K562 (cell line): ENCODE data around the gene SLC6A6. TPM values are rescaled to one million over a fixed set of nuclear protein-coding genes. Genes with fewer than 3 reads are reported as not detected.

Experiments used
- ATAC-seq: fragments of 200-7000 bp; cut with Tn5 transposase; 3 replicates; pipeline ENCODE4 v1.9.1; 2020; ENCODE audit warnings: moderate library complexity
- BruUV-seq: library from RNA; stranded (reverse); fragments of 400-500 nt; replicated peaks from 2 replicates; lab custom pipeline; 2021; lab: Mats Ljungman, UMichigan
- CTCF ChIA-PET: fragments of 300-600 bp; formaldehyde crosslinking; extraction: SDS; loops from one replicate; lab custom pipeline; 2021; ENCODE audit warnings: low intra/inter-chr PET ratio; lab: Yijun Ruan, JAX
- POLR2A ChIA-PET: fragments of 300-600, 350-650 bp; sonication (Branson Sonifier 250); formaldehyde crosslinking; extraction: SDS; loops from one replicate; lab custom pipeline; 2021; ENCODE audit warnings: antibody characterized with exemption, inconsistent platforms; lab: Yijun Ruan, JAX
- DNase-seq, 4 experiments: peaks; one replicate each; pipeline versions ENCODE4 v3.0.0 to v3.0.0-alpha.2; 2011 to 2018; ENCODE audit warnings: low spot score in 3 of 4, mixed read lengths in 3 of 4; ENCODE audit errors: extremely low read depth in 1 of 4
- FAIRE-seq: peaks from 2 replicates; lab custom pipeline; 2011; peaks lifted over from hg19 to GRCh38; lab: Jason Lieb, UNC
- H2AFZ ChIP-seq: 2 replicates; pipeline ENCODE4 v1.6.0; 2011; ENCODE audit warnings: low read depth, low read length, control low read depth, inconsistent platforms
- H3K27ac ChIP-seq: fragments of 200-600 bp; 3 replicates; pipeline ENCODE4 v1.8.0; 2011; ENCODE audit warnings: low read depth, mild to moderate bottlenecking, control low read depth, inconsistent platforms, low read length, moderate library complexity, mixed read lengths; ENCODE audit errors: extremely low read depth
- H3K27me3 ChIP-seq, 2 experiments: fragments of 300-600 bp in 1 of 2; 2 replicates in 1 of 2; 3 replicates in 1 of 2; pipeline versions ENCODE4 v1.6.0 to v1.8.0; 2011; ENCODE audit warnings: inconsistent platforms in 2 of 2, low read length in 2 of 2, mild to moderate bottlenecking in 1 of 2, mixed read lengths in 1 of 2, moderate library complexity in 1 of 2; ENCODE audit not compliant: control insufficient read depth in 2 of 2, insufficient read depth in 2 of 2
- H3K36me3 ChIP-seq: fragments of 300-600 bp; 3 replicates; pipeline ENCODE4 v1.8.0; 2011; ENCODE audit warnings: mild to moderate bottlenecking, low read length, inconsistent platforms; ENCODE audit not compliant: control insufficient read depth, insufficient read depth
- H3K4me1 ChIP-seq, 2 experiments: fragments of 200-600 bp in 1 of 2; replicated peaks in 1 of 2; 2 replicates in 1 of 2; 3 replicates in 1 of 2; pipeline versions ENCODE4 v1.5.1 to v1.8.0; 2011; ENCODE audit warnings: inconsistent platforms in 2 of 2, low read length in 2 of 2, mild to moderate bottlenecking in 1 of 2, mixed read lengths in 1 of 2, moderate library complexity in 1 of 2; ENCODE audit not compliant: control insufficient read depth in 2 of 2, insufficient read depth in 2 of 2
- H3K4me2 ChIP-seq: 2 replicates; pipeline ENCODE4 v1.6.1; 2011; ENCODE audit warnings: low read length, control low read depth, inconsistent platforms, mixed read lengths; ENCODE audit not compliant: insufficient read depth
- H3K4me3 ChIP-seq: fragments of 200-600 bp; sonication (generic), shearing (Covaris generic); 2 replicates; pipeline ENCODE4 v1.5.1; 2016; ENCODE audit warnings: control low read depth, inconsistent platforms
- H3K79me2 ChIP-seq: fragments of 200-600 bp; 3 replicates; pipeline ENCODE4 v1.8.0; 2011; ENCODE audit warnings: low read length, inconsistent platforms; ENCODE audit not compliant: control insufficient read depth, insufficient read depth
- H3K9ac ChIP-seq, 2 experiments: 2 replicates each; pipeline versions ENCODE4 v1.6.0 to v1.6.1; 2011; ENCODE audit warnings: low read depth in 2 of 2, low read length in 2 of 2, control low read depth in 1 of 2, inconsistent platforms in 1 of 2, mild to moderate bottlenecking in 1 of 2, mixed read lengths in 1 of 2; ENCODE audit not compliant: insufficient read depth in 1 of 2
- H3K9me1 ChIP-seq: one replicate; pipeline ENCODE4 v1.6.0; 2011; ENCODE audit warnings: inconsistent platforms, mild to moderate bottlenecking, low read length, moderate library complexity; ENCODE audit not compliant: control insufficient read depth, insufficient read depth
- H3K9me3 ChIP-seq: replicated peaks from 2 replicates; pipeline ENCODE4 v1.5.1; 2011; ENCODE audit warnings: low read depth, low read length, inconsistent platforms; ENCODE audit not compliant: control insufficient read depth, insufficient read depth
- H4K20me1 ChIP-seq: replicated peaks from 2 replicates; pipeline ENCODE4 v1.6.1; 2011; ENCODE audit warnings: low read length, inconsistent platforms, mixed read lengths; ENCODE audit not compliant: control insufficient read depth, insufficient read depth
- BCOR ChIP-seq: fragments of 450-650 bp; IDR thresholded peaks from 2 replicates; pipeline ENCODE4 v1.6.1; 2016
- E2F5 ChIP-seq: sonication (generic); formaldehyde crosslinking; IDR thresholded peaks from 2 replicates; pipeline ENCODE4 v1.8.0; 2022; ENCODE audit warnings: mild to moderate bottlenecking, missing genetic modification reagents
- HMG20B ChIP-seq: fragments of 250-450 bp; sonication (Bioruptor Pico); IDR thresholded peaks from 2 replicates; pipeline ENCODE4 v1.5.0; 2021; ENCODE audit warnings: mild to moderate bottlenecking
- KDM1A ChIP-seq, 2 experiments: fragments of 450-650 bp; IDR thresholded peaks; 2 replicates each; pipeline ENCODE4 v1.6.1; 2016; ENCODE audit warnings: mild to moderate bottlenecking in 2 of 2
- POLR2A ChIP-seq: fragments of 450-650 bp; conservative IDR thresholded peaks from 2 replicates; pipeline ENCODE4 v1.6.1; 2016
- POLR2AphosphoS2 ChIP-seq: IDR thresholded peaks from 2 replicates; pipeline ENCODE4 v1.6.1; 2012; ENCODE audit warnings: low read length, improper control_type of control experiment
- RBM25 ChIP-seq: fragments of 200-400 bp; formaldehyde crosslinking; IDR thresholded peaks from 2 replicates; pipeline ENCODE4 v1.6.1; 2018; ENCODE audit warnings: low read length, low read depth, moderate library complexity; ENCODE audit not compliant: severe bottlenecking
- RCOR1 ChIP-seq, 2 experiments: IDR thresholded peaks; 2 replicates each; pipeline ENCODE4 v1.6.1; 2012; ENCODE audit warnings: low read depth in 2 of 2, low read length in 2 of 2, borderline replicate concordance in 1 of 2, improper control_type of control experiment in 1 of 2
- SMARCA5 ChIP-seq: fragments of 450-650 bp; IDR thresholded peaks from 2 replicates; pipeline ENCODE4 v1.6.1; 2016
- ZFP36 ChIP-seq: fragments of 150-350 bp; IDR thresholded peaks from 2 replicates; pipeline ENCODE4 v1.6.1; 2018; ENCODE audit warnings: low read length, low read depth; ENCODE audit not compliant: partially characterized antibody
- ZKSCAN8 ChIP-seq: fragments of 200-800 bp; sonication (Bioruptor generic); IDR thresholded peaks from 2 replicates; pipeline ENCODE4 v1.6.1; 2016; ENCODE audit warnings: missing genetic modification characterization, missing compliant biosample characterization
- WGBS: fragments of 100-300 bp; shearing (Covaris generic); methylation state at CpG from one replicate; pipeline ENCODE4 v1.1.6; 2016; ENCODE audit warnings: low coverage, mixed read lengths; ENCODE audit not compliant: insufficient coverage; ENCODE audit errors: missing lambda C conversion rate; 5-methylcytosine and 5-hydroxymethylcytosine counted together
- in situ Hi-C: fragments of 300-500 bp; cut with MboI; formaldehyde crosslinking; loops from 4 replicates; pipeline ENCODE4 v1.15.0; 2018; ENCODE audit warnings: inconsistent platforms, mixed read lengths
- intact Hi-C: fragments of 100-400 bp; cut with micrococcal nuclease; formaldehyde crosslinking; loops from 2 replicates; pipeline ENCODE4 v1.14.2; 2022
- polyA plus RNA-seq, 8 experiments: library from polyadenylated mRNA; depleted of rRNA in 4 of 8; stranded (reverse) in 5 of 8; unstranded in 3 of 8; fragments of >200 nt; fragmentation: Nextera tagmentation in 2 of 8; fragmentation: Illumina TruSeq in 1 of 8; extraction: Ambion mirVana in 2 of 8; extraction: Trizol in 1 of 8; gene quantifications; 2 replicates each; pipeline versions ENCODE4 v1.2.1 to v1.2.3, GENCODE V29; 2011 to 2014; ENCODE audit warnings: inconsistent platforms in 1 of 8, missing spikeins in 1 of 8
- total RNA-seq, 7 experiments: library from RNA; depleted of rRNA in 6 of 7; stranded (reverse); fragments of >200 nt in 6 of 7; fragmentation: Illumina TruSeq in 2 of 7; extraction: Trizol in 2 of 7; gene quantifications; 2 replicates each; pipeline versions ENCODE4 v1.2.1 to v1.2.3, GENCODE V29; 2011 to 2021; ENCODE audit warnings: low replicate concordance in 1 of 7

SLC6A6 gene
- total and polyA plus RNA-seq, 9 of the 15 experiments (the other 6 are each of a cell fraction or from before 2014, with no cell fraction given), result 12.3 to 203 (median 93.2) TPM

GRCh38 chr3:14465425-14465824 lies 63.0 kb downstream of the SLC6A6 start:
- Histone ChIP-seq H3K4me3 (no peak overlapping the region), H2AFZ (no peak overlapping the region), H3K79me2 (no peaks in the 10 kb centered on the region), H3K9ac (no peak overlapping the region), H3K9me3 (no peaks in the 10 kb centered on the region), H3K4me1 (peaks cover 0 to 6% of the 10 kb centered on the region in 2 experiments; a peak in 1 of 5 replicates), H3K27ac (no peak overlapping the region), H4K20me1 (no peaks in the 10 kb centered on the region), H3K9me1 (no peaks in the 10 kb centered on the region), H3K36me3 (peaks cover 99% of the 10 kb centered on the region), H3K27me3 (no peaks in the 10 kb centered on the region), H3K4me2 (no peak overlapping the region)
- 97% methylated on average over 3 of the region's 3 CpGs for WGBS
- CTCF ChIA-PET, result interaction anchor here (1.0 kb wide), 1 partner anchor 262 kb away, joined by 3 read pairs; no protein-coding TSS in a partner anchor
- TF ChIP-seq HMG20B (CRISPR knock-in tag) (no peak), E2F5 (no peak), RCOR1 (IDR thresholded peaks at IDR 0.05; ENCODE audit: borderline replicate concordance in 1 of 2, low read depth in 2 of 2, low read length in 2 of 2) (peak in 1 of 2 experiments; percentile 63; a peak in 1 of 4 replicates), SMARCA5 (0 out of 2 replicates have a peak, but pooled peaks have one; percentile 37), RBM25 (peak; percentile 93), BCOR (peak; percentile 86), ZKSCAN8 (CRISPR knock-in tag) (no peak), POLR2A (0 out of 2 replicates have a peak, but pooled peaks have one; percentile 28), ZFP36 (peak; percentile 91), KDM1A (IDR thresholded peaks at IDR 0.05) (peak; percentile 11 to 65; a peak in 3 of 4 replicates), POLR2AphosphoS2 (0 out of 2 replicates have a peak, but pooled peaks have one; percentile 28)
- intact Hi-C loops (loop anchor here (10.0 kb wide), 1 partner anchor 571 kb away; no protein-coding TSS in a partner anchor), in situ Hi-C loops (loop anchor here (5.0 kb wide), 1 partner anchor 203 kb away; no protein-coding TSS in a partner anchor)
- BruUV-seq, result no TSS peak
- POLR2A ChIA-PET, result no interaction called here
- DNase-seq (no peak), FAIRE-seq (no peak), ATAC-seq (no peak)
